Spleen (tissue), 7 donors: ENCODE results near the gene ACRBP.

ENCODE experiments used
- CTCF ChIP-seq, 11 experiments: fragments of 200-600 bp in 7 of 11; fragments of 450-650 bp in 4 of 11; sonication (generic) in 4 of 11; IDR thresholded peaks in 8 of 11; conservative IDR thresholded peaks in 3 of 11; 1 replicate in 7 of 11; 2 replicates in 4 of 11; pipeline versions ENCODE4 v1.4.0 to v1.8.0; 2016 to 2021; ENCODE audit warnings: antibody characterized with exemption in 11 of 11, inconsistent platforms in 4 of 11, mild to moderate bottlenecking in 1 of 11
- POLR2A ChIP-seq, 3 donors: fragments of 450-650 bp; IDR thresholded peaks; one replicate each; pipeline ENCODE4 v1.5.1; 2017; ENCODE audit warnings: antibody characterized with exemption in 3 of 3, mild to moderate bottlenecking in 1 of 3
- donor health status: DM: no; HTN: no; CAD: no; lungs with moderate emphysema.
- donor health status: DM: no; HTN: no; CAD: no.
- donor health status: DM: no; HTN: no; CAD: no.

GRCh38 chr12:6615802-6616201 lies 31.4 kb downstream of the ACRBP start:
- TF ChIP-seq CTCF (IDR thresholded peaks at IDR 0.05 in 8 of 11, conservative IDR thresholded peaks at IDR 0.05 in 3 of 11), result no peak
- TF ChIP-seq POLR2A (IDR thresholded peaks at IDR 0.05), result no peak
